Mammary epithelial cell (primary cell): ENCODE measurements around the gene MFAP2.

Source experiments
- CTCF ChIP-seq, 2 donors: IDR thresholded peaks in 1 of 2; conservative IDR thresholded peaks in 1 of 2; 2 replicates each; pipeline ENCODE4 v1.5.1; 2011 to 2012; ENCODE audit warnings: inconsistent platforms in 2 of 2, low read length in 2 of 2, mild to moderate bottlenecking in 2 of 2, control low read depth in 1 of 2, low read depth in 1 of 2; ENCODE audit not compliant: insufficient read depth in 1 of 2; ENCODE audit errors: extremely low read depth in 1 of 2
- EZH2 ChIP-seq: IDR thresholded peaks from 2 replicates; pipeline ENCODE4 v1.6.1; 2012; ENCODE audit warnings: low read length, inconsistent platforms, borderline replicate concordance

- no peak for TF ChIP-seq CTCF (conservative IDR thresholded peaks at IDR 0.05 in 1 of 2, IDR thresholded peaks at IDR 0.05 in 1 of 2; ENCODE audit: extremely low read depth in 1 of 2, insufficient read depth in 1 of 2, low read depth in 1 of 2, low read length in 2 of 2)
- no peak for TF ChIP-seq EZH2
These were observed 7.8 kb upstream of the MFAP2 start for GRCh38 chr1:16988210-16988609.
